GM10847 (cell line): ENCODE data around the gene TUBB6.

Experiments
- POLR2A ChIP-seq: IDR thresholded peaks from 2 replicates; pipeline ENCODE4 v1.6.1; 2011; ENCODE audit not compliant: insufficient read length; ENCODE audit errors: extremely low read depth

TUBB6 gene

DNA sequence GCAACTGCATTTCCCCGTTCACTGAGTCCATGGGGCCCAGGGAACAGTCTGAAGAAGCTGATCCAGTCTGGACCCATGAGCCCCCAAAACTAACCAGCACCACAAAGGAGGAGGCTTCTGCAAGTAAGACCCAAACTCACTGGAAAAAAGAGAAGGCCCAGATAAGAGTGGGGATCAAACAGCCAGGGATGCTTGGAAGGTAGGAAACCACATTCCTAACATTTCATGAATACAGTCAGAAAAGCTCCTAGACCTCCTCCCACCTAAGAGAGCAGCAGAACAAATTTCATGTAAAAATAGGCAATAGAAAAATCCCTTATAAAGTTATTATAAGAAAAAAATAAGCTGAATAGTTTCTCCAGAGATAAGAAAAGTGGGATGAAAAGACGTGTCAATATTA, 30.3 kb downstream of the TUBB6 start:
- TF ChIP-seq POLR2A = no peak

GRCh38 chr18:12340945-12341660, 33.1 kb downstream of the TUBB6 start:
- no peak for TF ChIP-seq POLR2A

DNA sequence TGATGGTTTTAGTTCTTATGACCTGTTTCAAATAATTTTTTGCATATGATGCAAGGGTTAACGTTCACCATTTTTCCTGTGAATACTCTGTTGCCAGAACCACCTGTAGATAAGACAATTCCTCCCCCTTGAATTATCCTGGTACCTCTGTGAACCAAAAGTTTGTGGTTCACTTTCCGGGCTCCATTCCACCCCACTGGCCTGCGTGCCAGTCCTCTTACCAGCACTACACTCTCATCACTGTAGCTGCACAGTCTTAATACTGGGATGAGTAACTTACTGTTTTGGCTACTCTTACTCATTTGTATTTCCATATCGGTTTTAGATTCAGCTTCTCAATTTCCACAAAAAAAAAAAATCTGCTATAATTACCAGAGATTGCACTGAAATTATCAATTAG, 34.6 kb downstream of the TUBB6 start:
- no peak for TF ChIP-seq POLR2A

DNA sequence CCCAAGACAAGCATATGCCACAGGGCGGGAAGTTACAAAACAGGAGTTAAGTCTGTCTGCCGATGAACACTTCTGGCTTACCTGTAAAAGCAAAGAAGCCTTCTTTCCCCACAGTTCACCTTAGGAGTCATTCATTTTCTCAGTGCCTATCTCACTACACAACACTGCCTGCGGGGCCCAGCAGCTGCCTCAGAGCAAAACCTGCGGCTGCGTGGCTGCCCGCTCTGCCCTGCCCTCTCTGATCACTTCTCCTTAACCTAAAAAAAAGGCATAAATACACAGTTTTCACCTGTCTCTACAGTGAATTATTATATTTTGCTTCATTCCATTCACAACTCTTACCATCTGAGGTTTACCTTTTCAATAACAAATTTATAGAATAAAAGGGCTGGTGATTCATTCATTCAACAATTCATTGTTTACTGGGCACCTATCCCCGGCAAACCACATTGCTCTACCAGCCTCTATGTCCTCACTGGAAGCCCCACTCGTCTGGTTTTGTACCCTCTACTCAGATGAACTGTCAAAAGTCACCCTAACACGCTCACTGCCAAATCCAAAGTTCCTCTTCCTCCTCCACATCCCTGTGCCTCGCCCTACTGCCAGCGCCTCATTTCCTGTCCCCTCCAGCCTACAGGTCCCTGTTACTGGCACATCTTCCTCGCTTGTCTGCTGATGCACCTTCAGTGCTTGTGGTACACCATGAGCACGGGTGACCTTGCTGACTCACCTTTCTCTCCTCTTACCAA, 37.6 kb downstream of the TUBB6 start:
- TF ChIP-seq POLR2A = no peak

- TF ChIP-seq POLR2A = no peak
Measured at GRCh38 chr18:12346240-12346565, 38.2 kb downstream of the TUBB6 start.

- TF ChIP-seq POLR2A = no peak
Measured at GRCh38 chr18:12347895-12348294, 39.9 kb downstream of the TUBB6 start.

GRCh38 chr18:12352188-12352587, 44.1 kb downstream of the TUBB6 start:
- TF ChIP-seq POLR2A = no peak

- no peak for TF ChIP-seq POLR2A
Measured at GRCh38 chr18:12359515-12359927, 51.5 kb downstream of the TUBB6 start.

- TF ChIP-seq POLR2A = no peak
Measured at GRCh38 chr18:12361770-12362378, 53.8 kb downstream of the TUBB6 start.

- no peak for TF ChIP-seq POLR2A
Measured at GRCh38 chr18:12362473-12363174, 54.6 kb downstream of the TUBB6 start.

DNA sequence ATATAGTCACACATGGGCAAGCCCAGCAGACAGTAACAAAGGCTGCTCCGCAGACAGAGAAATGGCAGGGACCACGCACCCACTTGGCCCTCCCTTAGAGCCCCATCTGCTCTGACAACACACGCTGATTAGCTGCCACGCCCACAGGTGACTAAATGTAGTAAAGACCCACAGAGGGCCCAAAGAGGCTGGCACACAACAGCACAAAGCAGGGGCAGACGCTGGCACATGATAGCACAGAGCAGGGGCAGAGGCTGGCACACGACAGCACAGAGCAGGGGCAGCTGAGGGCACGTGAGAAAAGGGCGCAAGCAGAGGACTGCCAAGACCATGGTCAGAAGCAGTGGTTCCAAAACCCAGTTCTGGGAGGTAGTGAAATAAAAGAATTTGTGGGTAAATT, 58.3 kb downstream of the TUBB6 start:
- no peak for TF ChIP-seq POLR2A

- TF ChIP-seq POLR2A = no peak
Measured at GRCh38 chr18:12366784-12367183, 58.7 kb downstream of the TUBB6 start.

GRCh38 chr18:12369211-12369610, 61.2 kb downstream of the TUBB6 start:
- TF ChIP-seq POLR2A = no peak

GRCh38 chr18:12371590-12371989, 63.5 kb downstream of the TUBB6 start:
- TF ChIP-seq POLR2A = no peak

DNA sequence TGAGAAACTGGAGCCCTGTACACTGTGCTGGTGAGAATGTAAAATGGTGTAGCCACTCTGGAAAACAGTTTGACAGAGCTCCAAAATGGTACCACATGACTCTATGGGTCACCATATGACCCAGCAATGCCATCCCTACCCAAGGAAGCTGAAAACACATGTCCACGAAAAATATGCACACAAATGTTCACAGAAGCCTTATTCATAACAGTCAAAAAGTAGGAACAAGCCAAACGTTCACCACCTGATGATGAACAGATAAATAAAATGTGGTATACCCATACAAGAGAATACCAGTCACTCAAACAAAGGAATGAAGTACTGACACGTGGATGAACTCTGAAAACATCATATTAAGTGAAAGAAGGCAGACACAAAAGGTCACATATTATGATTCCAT, 64.4 kb downstream of the TUBB6 start:
- no peak for TF ChIP-seq POLR2A
